ENCODE results near the gene CCL26. TPM values are rescaled to one million over a fixed set of nuclear protein-coding genes. Genes with fewer than 3 reads are reported as not detected.

The CCL26 gene
- polyA plus RNA-seq, 2 of the 4 experiments (the other 2 are of a cell fraction) = 2.5 to 11.6 TPM

DNA sequence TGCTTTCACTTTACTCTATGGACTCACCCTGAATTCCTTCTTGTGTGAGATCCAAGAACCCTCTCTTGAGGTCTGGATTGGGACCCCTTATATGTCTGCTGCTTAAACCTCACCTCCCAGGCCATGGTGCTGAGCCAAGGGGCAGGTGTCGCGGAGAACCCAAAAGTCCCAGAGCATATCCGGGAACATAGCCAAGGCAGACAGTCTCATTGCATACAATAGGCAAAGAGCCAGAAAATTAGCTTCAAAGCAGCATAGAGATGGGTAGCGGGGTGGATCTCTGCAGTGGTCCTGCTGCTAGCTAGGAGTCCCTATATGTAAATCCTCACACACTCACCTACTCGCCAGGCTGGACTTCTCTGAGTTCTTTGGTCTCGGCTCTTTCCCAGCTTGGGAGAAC, 36.1 kb upstream of the CCL26 start:
- DNase-seq (ENCODE audit: low read depth in 1 of 2, low spot score in 1 of 2) (no peak), FAIRE-seq (no peak), ATAC-seq (no peak)
- peaks cover 24% of the 10 kb centered on the region for H3K9me3 ChIP-seq
- no peak for TF ChIP-seq CBX2 (IDR thresholded peaks at IDR 0.05; ENCODE audit: borderline replicate concordance, low read depth)
- TF ChIP-seq RAD21 (conservative IDR thresholded peaks at IDR 0.05 in 1 of 2, IDR thresholded peaks at IDR 0.05 in 1 of 2) = no peak
- TF ChIP-seq NPAS2 (CRISPR knock-in tag; IDR thresholded peaks at IDR 0.05; ENCODE audit: borderline replicate concordance) = no peak
- ChIA-PET POLR2A (no interaction called here), CTCF (interaction anchor here (1.5 kb wide), 1 partner anchor 46 kb away, joined by 7 read pairs; no protein-coding TSS in a partner anchor)
- no peak overlapping the region for H3K4me2 ChIP-seq
- 49% methylated on average over 6 of the region's 6 CpGs for WGBS (ENCODE audit: missing lambda C conversion rate)
- H3K27ac ChIP-seq = no peak overlapping the region
- H3K4me1 ChIP-seq = no peaks in the 10 kb centered on the region
- no peak overlapping the region for H3K4me3 ChIP-seq

DNA sequence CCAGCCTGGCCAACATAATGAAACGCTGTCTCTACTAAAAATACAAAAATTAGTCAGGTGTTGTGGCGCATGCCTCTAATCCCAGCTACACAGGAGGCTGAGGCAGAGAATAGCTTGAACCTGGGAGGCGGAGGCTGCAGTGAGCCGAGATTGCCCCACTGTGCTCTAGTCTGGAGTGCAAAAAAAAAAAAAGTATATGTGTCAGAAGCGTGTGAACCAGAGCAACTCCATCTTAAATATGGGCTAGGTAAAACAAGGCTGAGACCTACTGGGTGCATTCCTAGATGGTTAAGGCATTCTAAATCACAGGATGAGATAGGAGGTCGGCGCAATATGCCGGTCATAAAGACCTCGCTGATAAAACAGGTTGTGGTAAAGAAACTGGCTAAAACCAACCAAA, 35.4 kb upstream of the CCL26 start:
- H3K4me1 ChIP-seq = no peaks in the 10 kb centered on the region
- DNase-seq (ENCODE audit: low read depth in 1 of 2, low spot score in 1 of 2) (no peak), FAIRE-seq (no peak), ATAC-seq (no peak)
- ChIA-PET POLR2A (interaction anchor here (0.6 kb wide), 1 partner anchor 262 kb away, joined by 8 read pairs; no protein-coding TSS in a partner anchor), CTCF (interaction anchor here (1.5 kb wide), 1 partner anchor 45 kb away, joined by 7 read pairs; no protein-coding TSS in a partner anchor)
- no peak overlapping the region for H3K27ac ChIP-seq
- no peak overlapping the region for H3K4me3 ChIP-seq
- no peak for TF ChIP-seq RNF2 (IDR thresholded peaks at IDR 0.05; ENCODE audit: borderline replicate concordance, low read depth)
- TF ChIP-seq FOSL2 (IDR thresholded peaks at IDR 0.05) = no peak
- no peak for TF ChIP-seq FOSL2 (CRISPR knock-in tag; IDR thresholded peaks at IDR 0.05)
- H3K4me2 ChIP-seq = no peak overlapping the region
- WGBS (ENCODE audit: missing lambda C conversion rate) = 46% methylated on average over 9 of the region's 9 CpGs
- peaks cover 24% of the 10 kb centered on the region for H3K9me3 ChIP-seq

DNA sequence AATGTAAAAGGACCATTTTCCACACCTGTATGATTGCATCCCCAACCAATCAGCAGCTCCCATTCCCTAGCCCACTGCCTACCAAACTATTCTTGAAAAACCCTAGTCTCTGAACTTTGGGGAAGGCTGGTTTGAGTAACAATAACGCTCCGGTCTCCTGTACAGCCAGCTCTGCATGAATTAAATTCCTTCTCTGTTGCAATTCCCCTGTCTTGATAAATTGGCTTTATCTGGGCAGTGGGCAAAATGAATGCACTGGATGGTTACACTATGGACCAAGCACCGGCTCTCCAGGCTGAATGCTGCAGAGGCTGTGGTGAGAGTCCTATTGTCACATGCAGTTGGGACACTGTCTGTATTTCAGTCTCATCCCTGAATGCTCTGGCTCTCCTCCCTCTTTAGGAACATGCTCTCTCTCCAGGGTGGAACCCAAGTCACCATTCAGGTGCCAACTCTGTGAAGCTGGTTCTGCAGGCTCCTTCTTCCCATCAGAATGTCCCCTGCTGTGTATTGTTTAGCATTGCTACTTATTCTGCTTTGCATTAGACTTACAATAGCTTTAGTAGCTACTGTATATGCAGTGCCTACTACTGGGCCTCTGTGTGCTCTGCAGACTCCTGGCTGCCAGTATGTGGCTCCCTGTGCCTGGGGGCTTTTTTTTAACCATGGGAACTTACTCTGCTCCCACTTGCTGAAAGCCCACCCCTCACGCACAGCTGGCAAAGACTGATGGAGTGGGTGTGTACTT, 34.7 kb upstream of the CCL26 start:
- TF ChIP-seq EP300 (IDR thresholded peaks at IDR 0.05) = no peak
- peak; percentile 69; the same call in 1 of the 2 replicates for TF ChIP-seq KDM5A (IDR thresholded peaks at IDR 0.05)
- peaks cover 24% of the 10 kb centered on the region for H3K9me3 ChIP-seq
- H3K4me2 ChIP-seq = no peak overlapping the region
- no peak overlapping the region for H3K27ac ChIP-seq
- CTCF ChIA-PET = no interaction called here
- 70% methylated on average over 4 of the region's 4 CpGs for WGBS (ENCODE audit: missing lambda C conversion rate)
- FAIRE-seq (no peak), ATAC-seq (no peak), DNase-seq (ENCODE audit: low read depth in 1 of 2, low spot score in 1 of 2) (no peak)
- POLR2A ChIA-PET = interaction anchor here (0.6 kb wide), 1 partner anchor 262 kb away, joined by 8 read pairs; no protein-coding TSS in a partner anchor
- no peaks in the 10 kb centered on the region for H3K4me1 ChIP-seq
- no peak overlapping the region for H3K4me3 ChIP-seq

DNA sequence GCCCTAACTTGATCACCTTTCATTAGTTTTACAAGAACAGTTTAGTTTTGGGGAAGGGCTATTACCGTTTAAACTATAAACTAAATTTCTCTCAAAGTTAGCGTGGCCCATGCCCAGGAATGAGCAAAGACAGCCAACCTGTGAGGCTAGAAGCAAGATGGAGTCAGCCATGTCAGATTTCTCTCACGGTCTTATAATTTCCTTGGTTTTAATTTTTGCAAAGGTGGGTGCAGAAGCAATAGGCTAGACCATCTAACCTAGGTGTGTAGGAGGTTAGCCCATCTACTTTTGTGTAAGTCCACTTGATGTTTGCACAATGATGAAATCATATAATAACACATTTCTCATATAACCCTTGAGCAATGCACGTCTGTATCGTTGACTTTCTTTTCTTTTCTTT, 32.7 kb upstream of the CCL26 start:
- Histone ChIP-seq H3K4me3 (no peak overlapping the region), H3K9me3 (peaks cover 24% of the 10 kb centered on the region), H3K27ac (no peak overlapping the region), H3K4me2 (no peak overlapping the region), H3K4me1 (no peaks in the 10 kb centered on the region)
- FAIRE-seq (no peak), DNase-seq (ENCODE audit: low read depth in 1 of 2, low spot score in 1 of 2) (no peak), ATAC-seq (no peak)
- POLR2A ChIA-PET = no interaction called here
- CTCF ChIA-PET = no interaction called here
- TF ChIP-seq NPAS2 (CRISPR knock-in tag; IDR thresholded peaks at IDR 0.05; ENCODE audit: borderline replicate concordance) (no peak), JUN (IDR thresholded peaks at IDR 0.05) (no peak), HOXB13 (CRISPR knock-in tag; IDR thresholded peaks at IDR 0.05; ENCODE audit: low read depth) (no peak), CHD2 (IDR thresholded peaks at IDR 0.05; ENCODE audit: low read length, partially characterized antibody) (no peak), FOXS1 (CRISPR knock-in tag; IDR thresholded peaks at IDR 0.05) (no peak), MAFK (IDR thresholded peaks at IDR 0.05; ENCODE audit: partially characterized antibody) (no peak), HDAC2 (IDR thresholded peaks at IDR 0.05) (no peak)
- WGBS (ENCODE audit: missing lambda C conversion rate) = 46% methylated on average over 5 of the region's 5 CpGs

DNA sequence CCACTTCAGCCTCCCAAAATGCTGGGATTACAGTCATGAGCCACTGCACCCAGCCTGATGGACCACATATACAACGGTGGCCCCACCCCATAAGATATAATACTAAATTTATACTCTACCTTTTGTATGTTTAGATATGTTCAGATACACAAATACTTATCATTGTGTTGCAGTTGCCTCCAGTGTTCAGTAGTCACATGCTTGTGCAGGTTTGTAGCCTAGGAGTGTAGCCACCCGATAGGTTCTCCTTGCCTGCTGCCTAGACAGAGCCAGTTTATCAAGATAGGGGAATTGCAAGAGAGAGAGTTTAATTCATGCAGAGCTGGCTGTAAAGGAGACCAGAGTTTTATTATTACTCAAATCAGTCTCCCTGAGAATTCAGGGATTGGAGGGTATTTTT, 32.0 kb upstream of the CCL26 start:
- CTCF ChIA-PET = no interaction called here
- ATAC-seq = no peak
- no peak for TF ChIP-seq SMC3 (IDR thresholded peaks at IDR 0.05)
- TF ChIP-seq JUNB (IDR thresholded peaks at IDR 0.05) = no peak
- no peak for TF ChIP-seq POLR2A (IDR thresholded peaks at IDR 0.05; ENCODE audit: low read length)
- no peak for TF ChIP-seq ZNF302 (CRISPR knock-in tag; IDR thresholded peaks at IDR 0.05)
- TF ChIP-seq GATA3 (IDR thresholded peaks at IDR 0.05; ENCODE audit: borderline replicate concordance) = no peak
- FAIRE-seq = no peak
- POLR2A ChIA-PET = no interaction called here
- 74% methylated on average over 2 of the region's 2 CpGs for WGBS (ENCODE audit: missing lambda C conversion rate)
- no peak overlapping the region for H3K4me2 ChIP-seq
- no peak overlapping the region for H3K27ac ChIP-seq
- H3K4me1 ChIP-seq = no peaks in the 10 kb centered on the region
- DNase-seq (ENCODE audit: low read depth in 1 of 2, low spot score in 1 of 2) = no peak
- peaks cover 24% of the 10 kb centered on the region for H3K9me3 ChIP-seq
- H3K4me3 ChIP-seq = no peak overlapping the region
